ENCODE measurements around the gene RGL2.

RGL2 gene

GRCh38 chr6:33335916-33336315, 37.2 kb upstream of the RGL2 start:
- no peak for TF ChIP-seq CTCF (IDR thresholded peaks at IDR 0.05; ENCODE audit: low read depth, low read length)
- H3K4me3 ChIP-seq (ENCODE audit: low read depth, low read length): no peak overlapping the region

GRCh38 chr6:33333666-33334065, 34.9 kb upstream of the RGL2 start:
- TF ChIP-seq CTCF (IDR thresholded peaks at IDR 0.05; ENCODE audit: low read depth, low read length): no peak

GRCh38 chr6:33330736-33331135, 32.0 kb upstream of the RGL2 start:
- H3K4me3 ChIP-seq (ENCODE audit: low read depth, low read length): no peak overlapping the region
- TF ChIP-seq CTCF (IDR thresholded peaks at IDR 0.05; ENCODE audit: low read depth, low read length): no peak

More at GRCh38 chr6:33333666-33334065, 34.9 kb upstream of the RGL2 start:
- H3K4me3 ChIP-seq (ENCODE audit: low read depth, low read length): no peak overlapping the region

GRCh38 chr6:33329058-33329457, 30.3 kb upstream of the RGL2 start:
- H3K4me3 ChIP-seq (ENCODE audit: low read depth, low read length): no peak overlapping the region
- no peak for TF ChIP-seq CTCF (IDR thresholded peaks at IDR 0.05; ENCODE audit: low read depth, low read length)

- no peak overlapping the region; the same call in 1 of the 2 replicates for H3K4me3 ChIP-seq (ENCODE audit: low read depth, low read length)
- no peak for TF ChIP-seq CTCF (IDR thresholded peaks at IDR 0.05; ENCODE audit: low read depth, low read length)
Measured at GRCh38 chr6:33324125-33324524, 25.4 kb upstream of the RGL2 start.

- no peak for TF ChIP-seq CTCF (IDR thresholded peaks at IDR 0.05; ENCODE audit: low read depth, low read length)
- H3K4me3 ChIP-seq (ENCODE audit: low read depth, low read length): peak overlapping the region; percentile 88
Measured at GRCh38 chr6:33323623-33323948, 24.8 kb upstream of the RGL2 start.

- no peak for TF ChIP-seq CTCF (IDR thresholded peaks at IDR 0.05; ENCODE audit: low read depth, low read length)
- peak overlapping the region; percentile 88 for H3K4me3 ChIP-seq (ENCODE audit: low read depth, low read length)
Measured at GRCh38 chr6:33321227-33321626, 22.5 kb upstream of the RGL2 start.

All from WI38 (cell line).